Common myeloid progenitor, CD34-positive (primary cell): ENCODE data around the gene SERINC2.

Experiments used
- CTCF ChIA-PET: fragments of 350-600 bp; sonication (Branson Sonifier 250); formaldehyde crosslinking; loops from one replicate; lab custom pipeline; 2021; ENCODE audit warnings: antibody characterized with exemption; lab: Charles Lee
- POLR2A ChIA-PET: fragments of 350-600 bp; sonication (Branson Sonifier 250); formaldehyde crosslinking; loops from one replicate; lab custom pipeline; 2021; ENCODE audit warnings: antibody characterized with exemption; lab: Charles Lee
- DNase-seq, 3 donors: peaks; one replicate each; pipeline versions ENCODE4 v3.0.0 to v3.0.0-alpha.2; 2013
- H3K27ac ChIP-seq, 2 experiments: 1 replicate in 1 of 2; 2 replicates in 1 of 2; pipeline ENCODE4 v1.7.0; 2013; ENCODE audit warnings: inconsistent platforms in 2 of 2, low read length in 2 of 2, mild to moderate bottlenecking in 2 of 2, low read depth in 1 of 2, moderate library complexity in 1 of 2; ENCODE audit not compliant: severe bottlenecking in 2 of 2, insufficient read depth in 1 of 2, poor library complexity in 1 of 2
- H3K27me3 ChIP-seq, 5 experiments: replicated peaks in 2 of 5; 1 replicate in 3 of 5; 2 replicates in 2 of 5; pipeline versions ENCODE4 v1.6.1 to v1.7.0; 2013; ENCODE audit warnings: low read length in 4 of 5, mild to moderate bottlenecking in 2 of 5, moderate library complexity in 2 of 5, inconsistent platforms in 1 of 5; ENCODE audit not compliant: insufficient read depth in 5 of 5, control insufficient read depth in 4 of 5
- H3K36me3 ChIP-seq, 4 experiments: 1 replicate in 2 of 4; 2 replicates in 2 of 4; pipeline versions ENCODE4 v1.6.1 to v1.7.0; 2013; ENCODE audit warnings: low read length in 3 of 4, control low read depth in 1 of 4, mild to moderate bottlenecking in 1 of 4; ENCODE audit not compliant: control insufficient read depth in 4 of 4, insufficient read depth in 4 of 4
- H3K4me1 ChIP-seq, 4 experiments: 1 replicate in 3 of 4; 2 replicates in 1 of 4; pipeline versions ENCODE4 v1.6.1 to v1.7.1; 2013; ENCODE audit warnings: low read length in 3 of 4, mild to moderate bottlenecking in 3 of 4, control low read depth in 1 of 4, inconsistent platforms in 1 of 4, moderate library complexity in 1 of 4; ENCODE audit not compliant: control insufficient read depth in 4 of 4, insufficient read depth in 4 of 4; ENCODE audit errors: control extremely low read depth in 1 of 4
- H3K4me3 ChIP-seq, 7 experiments: 1 replicate in 4 of 7; 2 replicates in 3 of 7; pipeline versions ENCODE4 v1.5.1 to v1.7.0; 2013; ENCODE audit warnings: mild to moderate bottlenecking in 7 of 7, low read length in 6 of 7, moderate library complexity in 6 of 7, inconsistent platforms in 2 of 7, low read depth in 2 of 7, control low read depth in 1 of 7; ENCODE audit not compliant: insufficient read depth in 4 of 7, control insufficient read depth in 1 of 7; ENCODE audit errors: extremely low read depth in 1 of 7
- H3K9me3 ChIP-seq, 5 experiments: 1 replicate in 4 of 5; 2 replicates in 1 of 5; pipeline versions ENCODE4 v1.6.1 to v1.7.1; 2013; ENCODE audit warnings: low read length in 4 of 5, mild to moderate bottlenecking in 2 of 5, inconsistent platforms in 1 of 5, low read depth in 1 of 5, moderate library complexity in 1 of 5; ENCODE audit not compliant: control insufficient read depth in 4 of 5, insufficient read depth in 2 of 5; ENCODE audit errors: control extremely low read depth in 1 of 5
- WGBS: methylation state at CpG from one replicate; pipeline ENCODE4 v1.1.5; 2013; ENCODE audit not compliant: insufficient coverage; 5-methylcytosine and 5-hydroxymethylcytosine counted together

The SERINC2 gene

DNA sequence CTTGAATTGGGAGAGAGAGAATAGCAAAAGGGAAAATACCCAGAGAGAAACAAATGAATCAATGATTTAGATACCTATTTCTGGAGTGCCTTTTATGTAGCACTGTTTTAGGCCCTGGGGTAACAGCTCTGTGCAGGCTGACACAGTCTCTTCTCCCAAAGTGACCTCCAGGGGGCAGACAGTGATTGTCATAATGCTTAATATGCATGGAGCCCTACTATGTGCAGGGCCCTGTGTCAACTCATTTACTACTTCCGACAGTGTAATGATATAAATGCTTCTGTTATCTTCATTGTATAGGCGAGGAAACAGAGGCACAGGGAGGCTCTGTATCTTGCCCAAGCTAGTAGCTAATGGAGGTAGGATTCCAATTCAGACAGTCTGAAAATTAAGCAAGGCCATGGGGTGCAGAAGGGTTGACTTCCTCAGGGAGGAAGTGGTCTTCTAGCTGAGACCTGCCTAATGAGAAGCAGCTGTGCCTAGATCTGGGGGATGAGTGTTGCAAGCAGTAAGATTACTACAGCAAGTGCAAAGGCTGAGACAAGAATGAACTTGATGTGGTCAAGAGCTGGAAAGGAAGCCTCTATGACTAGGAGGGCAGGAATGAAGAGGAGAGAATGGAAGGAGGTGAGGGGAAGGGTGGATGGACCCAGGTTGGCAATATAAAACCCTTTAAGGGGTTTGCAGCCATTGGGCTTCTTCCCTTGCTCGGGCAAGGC, 16.2 kb upstream of the SERINC2 start:
- 95% methylated on average over 2 of the region's 3 CpGs for WGBS

DNA sequence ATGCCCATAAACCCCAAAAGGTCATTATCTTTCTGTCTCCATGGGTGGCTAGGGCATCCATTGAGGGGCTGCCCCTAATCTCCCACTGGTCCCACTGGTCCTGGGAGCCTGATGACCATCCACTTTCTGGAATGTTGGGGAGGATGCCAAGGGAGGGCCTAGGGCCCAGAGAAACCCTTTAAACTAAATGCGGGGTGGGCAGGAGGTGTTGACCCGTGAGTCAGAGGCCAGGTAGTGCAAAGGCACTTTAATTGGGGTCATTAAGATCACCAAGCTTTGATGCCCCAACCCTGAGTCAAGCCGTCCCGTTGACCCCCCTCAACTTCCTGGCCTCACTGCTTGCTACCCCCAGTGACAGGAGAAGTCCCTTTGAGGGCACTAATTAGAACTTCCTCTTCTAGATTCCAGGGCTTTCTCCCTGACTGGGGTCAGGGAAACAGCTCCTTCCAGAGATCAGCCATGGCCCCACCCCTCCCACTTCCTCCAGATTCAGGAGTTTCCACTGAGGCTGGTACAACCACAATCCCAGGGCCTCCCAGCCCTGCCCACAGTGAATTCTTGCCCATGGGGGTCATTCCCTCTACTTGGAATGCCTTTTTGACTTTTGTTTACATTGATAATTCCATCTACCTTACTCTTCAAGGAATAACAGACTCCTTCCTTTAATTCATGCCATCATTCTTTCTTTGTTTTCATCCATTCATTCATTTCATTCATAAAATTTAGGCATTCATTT, 15.5 kb upstream of the SERINC2 start:
- Histone ChIP-seq H3K4me1 (peaks cover 4 to 24% (median 11%) of the 10 kb centered on the region in 4 experiments), H3K27ac (no peak overlapping the region), H3K27me3 (no peaks in the 10 kb centered on the region), H3K36me3 (no peaks in the 10 kb centered on the region), H3K9me3 (no peaks in the 10 kb centered on the region), H3K4me3 (no peak overlapping the region)
- POLR2A ChIA-PET: no interaction called here
- DNase-seq: no peak
- CTCF ChIA-PET: interaction anchor here (1.2 to 10.1 kb wide), 3 partner anchors 8 to 151 kb away, joined by 3 to 104 read pairs (median 22); no protein-coding TSS in a partner anchor
- 63% methylated on average over 4 of the region's 4 CpGs for WGBS

More for the DNA sequence above, 16.2 kb upstream of the SERINC2 start:
- ChIA-PET POLR2A (no interaction called here), CTCF (interaction anchor here (1.1 to 10.1 kb wide), 5 partner anchors 9 to 152 kb away, joined by 3 to 104 read pairs (median 8); no protein-coding TSS in a partner anchor)
- H3K9me3 ChIP-seq: no peaks in the 10 kb centered on the region
- H3K27me3 ChIP-seq: no peaks in the 10 kb centered on the region
- peaks cover 4 to 24% (median 11%) of the 10 kb centered on the region in 4 experiments for H3K4me1 ChIP-seq
- no peak overlapping the region for H3K4me3 ChIP-seq
- H3K27ac ChIP-seq: no peak overlapping the region
- no peaks in the 10 kb centered on the region for H3K36me3 ChIP-seq
- peak in 2 of 3 donors; percentile 18 to 19 for DNase-seq

GRCh38 chr1:31398246-31398645, 14.8 kb upstream of the SERINC2 start:
- ChIA-PET CTCF (interaction anchor here (1.2 to 10.1 kb wide), 3 partner anchors 7 to 150 kb away, joined by 3 to 104 read pairs (median 22); no protein-coding TSS in a partner anchor), POLR2A (no interaction called here)
- Histone ChIP-seq H3K27me3 (no peaks in the 10 kb centered on the region), H3K9me3 (no peaks in the 10 kb centered on the region), H3K27ac (no peak overlapping the region), H3K36me3 (no peaks in the 10 kb centered on the region), H3K4me3 (no peak overlapping the region), H3K4me1 (peaks cover 4 to 24% (median 11%) of the 10 kb centered on the region in 4 experiments)
- no CpG with 5 or more reads among the region's 2 CpGs for WGBS
- no peak for DNase-seq

DNA sequence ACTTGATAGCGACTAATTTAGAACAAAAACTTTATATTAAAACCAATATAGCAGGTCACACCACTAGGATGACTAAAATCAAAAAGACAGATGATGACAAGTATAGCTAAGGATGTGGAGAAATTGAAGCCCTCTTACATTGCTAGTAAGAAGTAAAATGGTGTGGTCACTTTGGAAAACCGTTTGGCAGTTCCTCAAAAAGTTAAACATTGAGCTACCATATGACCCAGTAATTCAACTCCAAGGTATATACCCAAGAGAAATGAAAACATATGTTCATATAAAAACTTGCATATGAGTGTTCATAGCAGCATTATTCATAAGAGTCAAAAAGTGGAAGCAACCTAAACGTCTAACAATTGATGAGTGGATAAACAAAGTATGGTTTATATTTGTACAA, 13.0 kb upstream of the SERINC2 start:
- Histone ChIP-seq H3K27ac (no peak overlapping the region), H3K27me3 (no peaks in the 10 kb centered on the region), H3K4me3 (no peak overlapping the region), H3K9me3 (no peaks in the 10 kb centered on the region), H3K36me3 (no peaks in the 10 kb centered on the region), H3K4me1 (peaks cover 0 to 16% (median 3%) of the 10 kb centered on the region in 4 experiments)
- POLR2A ChIA-PET: no interaction called here
- DNase-seq: no peak
- CTCF ChIA-PET: interaction anchor here (0.5 to 10.1 kb wide), 3 partner anchors 17 to 609 kb away, joined by 3 to 104 read pairs (median 3); no protein-coding TSS in a partner anchor
- 29% methylated on average over 1 of the region's 3 CpGs for WGBS

DNA sequence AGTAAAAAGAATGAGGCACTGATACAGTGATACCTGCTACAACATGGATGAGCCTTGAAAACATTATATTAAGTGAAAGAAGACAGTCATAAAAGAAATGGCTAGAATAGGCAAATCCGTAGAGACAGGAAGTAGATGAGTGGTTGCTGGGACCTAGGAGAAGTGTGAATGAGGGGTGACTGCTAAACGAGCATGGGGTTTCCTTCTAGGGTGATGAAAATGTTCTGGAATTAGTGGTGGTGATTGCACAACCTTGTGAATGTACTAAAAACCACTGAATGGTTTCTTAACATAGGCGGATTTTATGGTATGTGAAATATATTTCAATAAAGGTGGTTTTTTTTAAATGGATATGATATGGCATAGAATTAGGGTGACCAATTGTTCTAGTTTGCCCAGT, 12.6 kb upstream of the SERINC2 start:
- H3K36me3 ChIP-seq: no peaks in the 10 kb centered on the region
- H3K4me3 ChIP-seq: no peak overlapping the region
- no peaks in the 10 kb centered on the region for H3K9me3 ChIP-seq
- POLR2A ChIA-PET: no interaction called here
- 57% methylated on average over 3 of the region's 3 CpGs for WGBS
- no peaks in the 10 kb centered on the region for H3K27me3 ChIP-seq
- peaks cover 0 to 16% (median 2%) of the 10 kb centered on the region in 4 experiments for H3K4me1 ChIP-seq
- CTCF ChIA-PET: interaction anchor here (0.5 to 10.1 kb wide), 2 partner anchors 17 to 19 kb away, joined by 3 to 104 read pairs; no protein-coding TSS in a partner anchor
- DNase-seq: no peak
- no peak overlapping the region for H3K27ac ChIP-seq

DNA sequence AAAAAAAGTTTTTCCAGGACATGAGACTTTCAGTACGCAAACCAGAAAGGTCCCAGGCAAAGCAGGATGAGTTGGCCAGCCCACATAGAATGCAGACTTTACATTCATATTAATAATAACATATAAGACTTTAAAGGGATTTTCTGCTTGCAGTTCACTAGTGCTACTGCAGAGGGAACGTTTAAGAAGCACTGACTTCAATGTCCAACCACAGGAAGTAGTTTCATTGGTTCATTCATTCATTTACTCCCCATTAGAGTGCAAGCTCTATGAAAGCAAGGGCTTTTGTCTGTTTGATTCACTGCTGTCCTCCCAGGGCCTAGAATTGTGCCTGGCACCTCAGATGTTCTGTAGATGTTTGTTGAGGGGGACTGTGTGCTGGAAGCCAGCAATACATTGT, 11.8 kb upstream of the SERINC2 start:
- WGBS: 0% methylated on average over 1 of the region's 2 CpGs
- Histone ChIP-seq H3K9me3 (no peaks in the 10 kb centered on the region), H3K4me1 (peaks cover 0 to 16% (median 2%) of the 10 kb centered on the region in 4 experiments), H3K27me3 (no peaks in the 10 kb centered on the region), H3K36me3 (no peaks in the 10 kb centered on the region), H3K4me3 (no peak overlapping the region), H3K27ac (no peak overlapping the region)
- CTCF ChIA-PET: interaction anchor here (0.6 to 10.1 kb wide), 2 partner anchors 19 to 156 kb away, joined by 3 to 104 read pairs; no protein-coding TSS in a partner anchor
- POLR2A ChIA-PET: no interaction called here
- peak in 1 of 3 donors; percentile 32 for DNase-seq
